Jurkat, Clone E6-1 (cell line): ENCODE results near the gene SIRT2.
"Not testable (repeated sequence)": the region's sequence is repeated elsewhere in the genome, so short reads cannot be mapped to it uniquely, and the experiment has no call there.

Experiments used
- DNase-seq: peaks from one replicate; pipeline ENCODE4 v3.0.0-alpha.2; 2011; ENCODE audit warnings: low read depth, low spot score
- H3K4me3 ChIP-seq: 2 replicates; pipeline ENCODE4 v1.5.1; 2011; ENCODE audit warnings: mild to moderate bottlenecking, low read length, control low read depth, moderate library complexity

Gene SIRT2

DNA sequence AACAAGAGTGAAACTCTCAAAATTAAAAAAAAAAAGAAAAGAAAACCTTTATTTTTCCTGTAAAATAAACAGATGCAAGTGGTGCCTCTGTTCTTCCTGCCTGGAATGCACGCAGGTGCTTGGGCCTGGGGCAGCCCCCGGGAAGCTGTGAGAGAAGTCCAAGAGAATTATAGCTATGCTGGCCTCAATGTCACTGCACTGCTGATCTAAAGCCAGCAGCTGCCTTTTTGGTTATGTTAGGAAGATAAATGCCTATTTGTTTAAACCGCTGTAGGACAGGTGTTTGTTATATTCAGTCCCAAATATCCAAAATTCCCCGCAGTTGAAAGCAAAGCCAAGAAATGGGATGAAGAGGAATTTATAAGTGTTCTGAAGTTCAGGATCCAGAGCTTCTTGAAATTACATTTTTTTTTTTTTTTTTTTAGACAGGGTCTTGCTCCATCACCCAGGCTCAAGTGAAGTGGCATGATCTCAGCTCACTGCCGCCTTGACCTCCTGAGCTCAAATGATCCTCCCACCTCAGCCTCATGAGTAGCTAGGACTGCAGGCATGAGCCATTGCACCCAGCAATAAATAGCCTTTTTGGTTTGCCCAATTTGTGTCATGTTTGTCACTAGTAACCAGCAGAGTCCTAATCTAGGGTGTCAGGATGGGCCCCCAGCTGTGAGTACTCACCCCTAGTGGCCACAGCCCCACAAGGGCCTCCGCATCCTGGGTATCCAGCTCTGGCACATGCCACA, 23.6 kb downstream of the SIRT2 start:
- no peak for DNase-seq
- H3K4me3 ChIP-seq, result no peak overlapping the region

- DNase-seq, H3K4me3 ChIP-seq: not testable (repeated sequence)
Measured at GRCh38 chr19:38873400-38873799, 26.0 kb downstream of the SIRT2 start.

- no peak overlapping the region for H3K4me3 ChIP-seq
- no peak for DNase-seq
Measured at GRCh38 chr19:38870612-38871011, 28.8 kb downstream of the SIRT2 start.

DNA sequence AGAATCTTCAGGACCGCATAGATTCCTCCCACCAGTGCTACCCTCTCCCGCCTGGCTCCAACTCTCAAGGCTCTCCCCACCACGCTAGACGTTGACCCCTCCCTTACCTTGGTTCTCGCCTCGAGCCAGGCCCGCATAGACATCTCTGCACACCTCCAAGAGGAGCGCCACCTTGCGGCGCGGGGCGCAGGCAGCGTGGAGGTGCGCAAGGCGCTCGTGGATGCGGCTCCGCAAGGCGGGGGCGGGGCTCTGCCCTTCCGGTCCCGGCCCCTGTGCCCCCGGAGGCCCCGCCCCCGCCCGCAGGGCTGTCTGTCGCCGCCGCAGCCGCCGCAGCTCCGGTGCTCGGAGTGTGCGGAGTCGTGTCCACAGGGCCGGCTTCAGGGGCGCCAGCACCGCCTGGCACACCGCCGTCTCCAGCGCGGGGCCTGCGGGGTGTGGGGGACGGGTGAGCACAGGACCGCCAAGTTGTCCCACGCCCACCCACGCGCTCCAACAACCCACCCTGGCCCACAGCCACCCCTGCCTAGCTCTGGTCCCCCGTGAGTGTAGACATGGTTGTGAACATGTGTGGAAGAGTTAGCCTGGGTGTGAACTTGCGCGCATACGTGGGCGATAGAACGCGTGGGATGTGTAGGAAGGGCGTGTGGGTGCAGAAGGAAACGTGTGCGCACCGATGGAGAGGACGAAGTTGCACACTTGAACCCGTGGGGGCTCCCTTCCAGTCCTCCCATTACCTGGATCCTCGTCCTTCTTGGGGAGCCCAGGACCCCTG, 29.4 kb downstream of the SIRT2 start:
- DNase-seq, result peak; percentile 61
- H3K4me3 ChIP-seq, result peak overlapping the region; percentile 33

- no peak for DNase-seq
- no peak overlapping the region; the same call in 1 of the 2 replicates for H3K4me3 ChIP-seq
Measured at GRCh38 chr19:38869160-38869835, 30.1 kb downstream of the SIRT2 start.

DNA sequence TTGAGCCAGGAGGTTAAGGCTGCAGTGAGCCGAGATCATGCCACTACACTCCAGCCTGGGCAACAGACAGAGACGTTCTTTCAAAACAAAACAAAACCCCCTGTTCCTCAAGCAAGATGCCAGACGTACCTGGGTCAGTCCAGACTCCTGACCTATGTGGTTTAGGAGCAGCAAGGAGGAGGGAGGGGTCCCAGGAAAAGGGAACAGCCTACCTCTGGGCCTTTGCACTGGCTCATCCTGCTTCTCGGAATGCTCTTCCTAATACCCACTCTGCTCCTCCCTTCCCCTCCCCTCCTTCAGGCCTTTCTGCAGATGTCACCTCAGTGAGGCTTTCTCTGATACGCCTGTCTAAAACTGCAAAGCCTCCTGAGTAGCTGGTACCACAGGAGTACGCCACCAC, 30.9 kb downstream of the SIRT2 start:
- DNase-seq, result no peak
- H3K4me3 ChIP-seq, result no peak overlapping the region

GRCh38 chr19:38867171-38867780, 32.1 kb downstream of the SIRT2 start:
- no peak overlapping the region for H3K4me3 ChIP-seq
- DNase-seq, result no peak

DNA sequence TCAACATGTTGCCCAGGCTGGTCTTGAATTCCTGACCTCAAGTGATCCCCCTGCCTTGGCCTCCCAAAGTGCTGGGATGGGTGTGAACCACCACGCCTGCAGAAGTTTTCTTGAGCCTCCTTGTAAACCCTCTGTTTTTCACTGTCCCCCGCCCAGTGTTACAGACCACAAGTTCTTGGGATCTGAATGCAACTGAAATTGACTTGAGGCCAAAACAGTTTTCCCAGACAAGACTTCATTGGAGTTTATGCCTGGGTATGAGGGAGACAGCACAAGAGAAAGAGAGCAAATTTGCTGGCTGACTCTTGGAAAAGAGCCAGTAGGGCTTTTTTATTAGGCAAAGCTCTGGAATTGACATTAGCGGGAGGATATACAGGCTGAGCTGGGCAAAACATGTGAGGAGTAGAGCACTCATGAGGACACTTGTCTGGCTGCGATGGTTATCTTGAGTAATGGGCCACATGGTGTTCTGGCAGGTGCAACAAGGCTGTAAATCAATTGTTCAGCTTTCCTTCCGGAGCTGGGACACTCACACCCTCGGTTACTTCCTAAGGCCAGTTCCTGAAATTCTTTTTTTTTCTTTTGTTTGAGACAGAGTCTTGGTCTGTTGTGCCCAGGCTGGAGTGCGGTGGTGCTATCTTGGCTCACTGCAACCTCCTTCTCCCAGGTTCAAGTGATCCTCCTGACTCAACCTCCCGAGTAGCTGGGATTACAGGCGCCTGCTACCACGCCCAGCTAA, 36.9 kb downstream of the SIRT2 start:
- no peak for DNase-seq

DNA sequence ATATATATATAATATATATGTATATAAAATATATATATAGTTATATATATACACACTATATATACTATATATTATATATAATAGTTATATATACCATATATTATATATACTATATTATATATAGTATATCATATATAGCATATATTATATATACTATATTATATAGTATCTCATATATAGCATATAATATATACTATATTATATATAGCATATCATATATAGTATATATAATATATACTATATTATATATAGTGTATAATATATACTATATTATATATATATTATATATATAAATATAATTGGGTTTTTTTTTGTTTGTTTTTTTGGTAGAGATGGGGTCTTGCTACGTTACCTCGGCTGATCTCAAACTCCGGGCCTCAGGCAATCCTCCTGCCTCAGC, 38.0 kb downstream of the SIRT2 start:
- no peak overlapping the region for H3K4me3 ChIP-seq
- DNase-seq, result no peak

More for the DNA sequence above, 36.9 kb downstream of the SIRT2 start:
- no peak overlapping the region for H3K4me3 ChIP-seq

DNA sequence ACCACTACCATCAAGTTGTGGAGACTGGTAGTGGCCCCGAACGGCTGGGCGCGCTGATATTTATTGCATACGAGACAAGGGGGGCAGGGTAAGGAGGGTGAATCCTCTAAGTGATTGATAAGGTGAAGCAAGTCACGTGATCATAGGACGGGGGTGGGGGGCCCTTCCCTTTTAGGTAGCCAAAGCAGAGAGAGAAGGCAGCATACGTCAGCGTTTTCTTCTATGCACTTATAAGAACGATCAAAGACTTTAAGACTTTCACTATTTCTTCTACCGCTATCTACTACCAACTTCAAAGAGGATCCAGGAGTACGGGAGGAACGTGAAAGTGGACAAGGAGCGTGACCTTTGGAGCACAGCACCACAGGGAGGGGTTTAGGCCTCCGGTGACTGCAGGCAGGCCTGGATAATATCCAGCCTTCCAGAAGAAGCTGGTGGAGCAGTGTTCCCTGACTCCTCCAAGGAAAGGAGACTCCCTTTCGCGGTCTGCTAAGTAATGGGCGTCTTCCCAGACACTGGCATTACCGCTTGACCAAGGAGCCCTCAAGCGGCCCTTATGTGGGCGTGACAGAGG, 39.7 kb downstream of the SIRT2 start:
- DNase-seq, H3K4me3 ChIP-seq: not testable (repeated sequence)

DNA sequence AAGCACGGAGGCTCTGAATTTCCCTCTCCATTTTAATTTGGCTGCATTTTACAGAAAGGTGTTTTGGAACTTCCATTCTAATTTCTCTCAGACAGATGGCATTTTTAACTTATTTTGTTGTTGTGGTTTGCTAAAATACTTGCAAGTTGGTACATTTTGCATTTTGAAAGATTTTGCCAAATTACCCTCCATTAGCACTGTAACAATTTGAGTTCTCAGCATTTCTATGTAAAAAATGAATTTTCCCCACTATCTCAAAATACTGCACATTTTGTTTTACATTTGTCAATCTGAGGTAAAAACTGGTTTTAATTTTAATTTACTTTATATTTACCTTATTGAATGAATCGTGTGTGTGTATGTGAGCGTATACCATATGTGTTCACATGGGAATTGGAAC, 42.6 kb downstream of the SIRT2 start:
- DNase-seq, result no peak
- H3K4me3 ChIP-seq, result no peak overlapping the region

DNA sequence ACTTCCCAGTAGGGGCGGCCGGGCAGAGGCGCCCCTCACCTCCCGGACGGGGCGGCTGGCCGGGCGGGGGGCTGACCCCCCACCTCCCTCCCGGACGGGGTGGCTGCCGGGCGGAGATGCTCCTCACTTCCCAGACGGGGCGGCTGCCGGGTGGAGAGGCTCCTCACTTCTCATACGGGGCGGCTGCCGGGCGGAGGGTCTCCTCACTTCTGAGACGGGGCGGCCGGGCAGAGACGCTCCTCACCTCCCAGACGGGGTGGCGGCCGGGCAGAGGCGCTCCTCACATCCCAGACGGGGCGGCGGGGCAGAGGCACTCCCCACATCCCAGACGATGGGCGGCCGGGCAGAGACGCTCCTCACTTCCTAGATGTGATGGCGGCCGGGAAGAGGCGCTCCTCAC, 43.7 kb downstream of the SIRT2 start:
- not testable (repeated sequence) for DNase-seq, H3K4me3 ChIP-seq

DNA sequence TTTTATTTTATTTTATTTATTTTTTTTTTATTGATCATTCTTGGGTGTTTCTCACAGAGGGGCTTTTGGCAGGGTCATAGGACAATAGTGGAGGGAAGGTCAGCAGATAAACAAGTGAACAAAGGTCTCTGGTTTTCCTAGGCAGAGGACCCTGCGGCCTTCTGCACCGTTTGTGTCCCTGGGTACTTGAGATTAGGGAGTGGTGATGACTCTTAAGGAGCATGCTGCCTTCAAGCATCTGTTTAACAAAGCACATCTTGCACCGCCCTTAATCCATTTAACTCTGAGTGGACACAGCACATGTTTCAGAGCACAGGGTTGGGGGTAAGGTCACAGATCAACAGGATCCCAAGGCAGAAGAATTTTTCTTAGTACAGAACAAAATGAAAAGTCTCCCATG, 44.5 kb downstream of the SIRT2 start:
- DNase-seq, H3K4me3 ChIP-seq: not testable (repeated sequence)

GRCh38 chr19:38853214-38853613, 46.2 kb downstream of the SIRT2 start:
- H3K4me3 ChIP-seq, result peak overlapping the region; percentile 94
- DNase-seq, result no peak

DNA sequence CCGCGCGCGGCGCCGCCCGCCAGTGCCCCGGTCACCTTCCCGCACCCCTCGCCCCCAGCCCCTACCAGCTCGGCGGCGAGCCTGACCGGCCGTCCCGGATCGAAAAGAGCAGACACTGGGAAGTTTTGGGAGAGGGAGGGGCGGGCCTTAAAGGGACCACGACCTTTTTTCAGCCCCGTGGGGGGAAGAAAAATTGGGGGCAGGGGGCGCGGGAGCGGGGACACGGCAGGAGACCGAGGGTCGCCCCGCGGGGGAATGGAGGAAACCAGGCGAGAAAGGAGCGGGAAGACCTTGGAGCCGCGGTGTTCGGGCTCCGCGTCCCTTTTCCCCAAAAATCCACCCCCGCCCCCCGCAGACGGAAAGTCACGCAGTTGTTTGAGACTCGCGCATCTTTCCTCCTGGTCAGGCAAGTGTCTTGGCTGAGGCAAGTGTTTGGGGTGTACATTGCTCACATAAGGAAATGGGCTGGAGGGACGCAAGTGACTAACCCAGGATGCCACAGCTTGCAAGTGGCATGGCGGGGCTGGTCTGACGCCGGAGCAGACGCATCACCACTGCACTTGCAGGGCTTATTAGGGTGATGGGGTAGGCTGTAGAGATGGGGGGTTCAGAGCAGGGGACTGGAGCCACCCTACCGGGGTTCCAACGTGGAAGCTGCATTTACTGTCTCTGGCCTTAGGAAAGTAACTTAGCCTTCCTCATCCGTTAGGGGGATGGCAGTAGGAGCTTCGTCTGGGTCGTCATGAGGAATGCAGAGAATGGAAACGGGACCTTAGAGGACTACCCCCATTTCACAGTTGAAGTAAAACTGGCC, 47.0 kb downstream of the SIRT2 start:
- DNase-seq, result no peak
- H3K4me3 ChIP-seq, result peak overlapping the region; percentile 94

DNA sequence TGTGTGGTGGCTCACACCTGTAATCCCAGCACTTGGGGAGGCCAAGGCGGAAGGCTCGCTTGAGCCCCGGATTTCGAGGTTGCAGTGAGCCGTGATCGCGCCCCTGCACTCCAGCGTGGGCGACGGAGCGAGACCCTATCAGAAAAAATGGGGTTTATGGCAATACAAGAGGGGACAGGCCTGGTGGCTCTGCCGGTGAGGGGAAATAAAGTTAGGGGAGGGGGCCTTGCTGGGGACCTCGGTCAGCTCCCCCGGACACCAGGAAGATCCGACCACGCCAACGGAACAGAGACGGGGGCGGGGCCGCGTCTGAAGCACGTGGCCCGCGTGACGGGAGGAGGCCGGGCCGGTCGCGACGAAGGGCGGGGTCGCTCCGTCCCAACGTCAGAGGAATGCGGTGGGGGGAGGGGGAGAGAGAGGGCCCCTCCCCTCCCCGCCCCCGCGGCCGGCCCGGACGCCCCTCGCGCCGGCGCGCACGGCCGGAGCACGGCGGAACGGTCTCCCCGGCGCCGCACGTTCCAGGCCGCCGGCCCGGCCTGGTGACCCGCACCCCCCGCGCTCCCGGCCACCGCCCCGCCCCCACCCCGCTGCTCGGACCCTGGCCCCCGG, 47.7 kb downstream of the SIRT2 start:
- peak overlapping the region; percentile 94 for H3K4me3 ChIP-seq
- DNase-seq, result peak; percentile 78

- DNase-seq, result no peak
- peak overlapping the region; percentile 94 for H3K4me3 ChIP-seq
Measured at GRCh38 chr19:38850976-38851621, 48.3 kb downstream of the SIRT2 start.
